ENCODE results near the gene MTX3.

Gene MTX3, protein sequence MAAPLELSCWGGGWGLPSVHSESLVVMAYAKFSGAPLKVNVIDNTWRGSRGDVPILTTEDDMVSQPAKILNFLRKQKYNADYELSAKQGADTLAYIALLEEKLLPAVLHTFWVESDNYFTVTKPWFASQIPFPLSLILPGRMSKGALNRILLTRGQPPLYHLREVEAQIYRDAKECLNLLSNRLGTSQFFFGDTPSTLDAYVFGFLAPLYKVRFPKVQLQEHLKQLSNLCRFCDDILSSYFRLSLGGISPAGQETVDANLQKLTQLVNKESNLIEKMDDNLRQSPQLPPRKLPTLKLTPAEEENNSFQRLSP

DNA sequence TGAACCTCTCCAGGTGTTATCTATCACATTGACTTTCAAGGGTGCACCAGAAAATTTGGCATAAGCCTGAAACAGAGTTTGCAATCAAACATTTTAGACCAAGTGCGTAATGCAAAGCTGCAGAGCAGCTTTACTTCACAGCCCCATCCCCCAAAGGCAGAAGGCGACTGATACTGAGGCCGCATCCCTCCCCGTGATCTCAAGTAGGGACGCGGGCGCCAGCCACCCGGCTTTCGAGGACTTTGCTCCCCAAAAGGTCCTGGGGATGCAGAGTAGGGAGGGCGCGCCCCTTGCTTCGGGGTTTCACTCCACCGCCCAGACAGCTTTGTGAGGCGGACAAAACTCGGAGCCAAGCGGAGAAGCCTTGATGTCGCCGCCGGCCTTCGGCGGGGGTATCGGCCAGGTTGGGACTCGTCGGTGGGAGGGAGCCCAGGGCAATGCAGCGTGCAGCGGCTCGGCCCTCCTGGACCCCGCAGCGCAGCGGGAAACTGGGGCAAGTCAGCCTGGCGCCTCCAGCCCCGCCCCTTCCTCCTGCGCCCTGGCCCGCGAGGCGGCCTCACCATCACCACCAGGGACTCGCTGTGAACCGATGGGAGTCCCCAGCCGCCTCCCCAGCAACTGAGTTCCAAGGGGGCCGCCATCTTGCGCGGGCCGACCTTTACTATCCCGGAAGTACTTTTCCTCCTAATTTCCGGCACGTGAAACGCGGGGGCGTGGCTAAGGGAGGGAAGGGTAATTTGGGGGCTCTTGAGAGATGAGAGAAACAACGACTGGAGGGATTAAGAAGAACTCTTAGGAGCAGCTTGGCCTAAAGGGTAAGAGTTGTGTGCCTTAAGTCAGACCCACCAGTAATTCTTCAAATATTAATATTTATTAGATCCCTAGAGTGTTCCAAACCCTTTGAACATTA is at the start of gene MTX3:
Gene MTX3, minus strand, starts transcription at position 665 of the 910 bp plus-strand sequence. Its CDS starts 24 bp downstream, at position 641.
- ATAC-seq, result peak; percentile 98
- TF ChIP-seq ZNF8 (CRISPR knock-in tag; IDR thresholded peaks at IDR 0.05) (no peak), CSDC2 (CRISPR knock-in tag; IDR thresholded peaks at IDR 0.05) (no peak), SNAI2 (CRISPR knock-in tag; IDR thresholded peaks at IDR 0.05) (peak; percentile 81; the same call in 1 of the 2 replicates), ZNF70 (CRISPR knock-in tag; IDR thresholded peaks at IDR 0.05) (0 out of 2 replicates have a peak, but pooled peaks have one; percentile 6), ISL1 (CRISPR knock-in tag; IDR thresholded peaks at IDR 0.05) (0 out of 2 replicates have a peak, but pooled peaks have one; percentile 23), ZFP3 (CRISPR knock-in tag; IDR thresholded peaks at IDR 0.05) (peak; percentile 11; the same call in 1 of the 2 replicates), TOX (CRISPR knock-in tag; IDR thresholded peaks at IDR 0.05; ENCODE audit: borderline replicate concordance) (0 out of 2 replicates have a peak, but pooled peaks have one; percentile 43), RARB (CRISPR knock-in tag; IDR thresholded peaks at IDR 0.05) (no peak), GLIS3 (CRISPR knock-in tag; IDR thresholded peaks at IDR 0.05) (no peak; the same call in 1 of the 2 replicates)
- TF ChIP-seq, protein P1, sequence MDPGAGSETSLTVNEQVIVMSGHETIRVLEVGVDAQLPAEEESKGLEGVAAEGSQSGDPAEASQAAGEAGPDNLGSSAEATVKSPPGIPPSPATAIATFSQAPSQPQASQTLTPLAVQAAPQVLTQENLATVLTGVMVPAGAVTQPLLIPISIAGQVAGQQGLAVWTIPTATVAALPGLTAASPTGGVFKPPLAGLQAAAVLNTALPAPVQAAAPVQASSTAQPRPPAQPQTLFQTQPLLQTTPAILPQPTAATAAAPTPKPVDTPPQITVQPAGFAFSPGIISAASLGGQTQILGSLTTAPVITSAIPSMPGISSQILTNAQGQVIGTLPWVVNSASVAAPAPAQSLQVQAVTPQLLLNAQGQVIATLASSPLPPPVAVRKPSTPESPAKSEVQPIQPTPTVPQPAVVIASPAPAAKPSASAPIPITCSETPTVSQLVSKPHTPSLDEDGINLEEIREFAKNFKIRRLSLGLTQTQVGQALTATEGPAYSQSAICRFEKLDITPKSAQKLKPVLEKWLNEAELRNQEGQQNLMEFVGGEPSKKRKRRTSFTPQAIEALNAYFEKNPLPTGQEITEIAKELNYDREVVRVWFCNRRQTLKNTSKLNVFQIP (CRISPR knock-in tag; IDR thresholded peaks at IDR 0.05; ENCODE audit: borderline replicate concordance, low read depth), result no peak
- TF ChIP-seq, protein P2, sequence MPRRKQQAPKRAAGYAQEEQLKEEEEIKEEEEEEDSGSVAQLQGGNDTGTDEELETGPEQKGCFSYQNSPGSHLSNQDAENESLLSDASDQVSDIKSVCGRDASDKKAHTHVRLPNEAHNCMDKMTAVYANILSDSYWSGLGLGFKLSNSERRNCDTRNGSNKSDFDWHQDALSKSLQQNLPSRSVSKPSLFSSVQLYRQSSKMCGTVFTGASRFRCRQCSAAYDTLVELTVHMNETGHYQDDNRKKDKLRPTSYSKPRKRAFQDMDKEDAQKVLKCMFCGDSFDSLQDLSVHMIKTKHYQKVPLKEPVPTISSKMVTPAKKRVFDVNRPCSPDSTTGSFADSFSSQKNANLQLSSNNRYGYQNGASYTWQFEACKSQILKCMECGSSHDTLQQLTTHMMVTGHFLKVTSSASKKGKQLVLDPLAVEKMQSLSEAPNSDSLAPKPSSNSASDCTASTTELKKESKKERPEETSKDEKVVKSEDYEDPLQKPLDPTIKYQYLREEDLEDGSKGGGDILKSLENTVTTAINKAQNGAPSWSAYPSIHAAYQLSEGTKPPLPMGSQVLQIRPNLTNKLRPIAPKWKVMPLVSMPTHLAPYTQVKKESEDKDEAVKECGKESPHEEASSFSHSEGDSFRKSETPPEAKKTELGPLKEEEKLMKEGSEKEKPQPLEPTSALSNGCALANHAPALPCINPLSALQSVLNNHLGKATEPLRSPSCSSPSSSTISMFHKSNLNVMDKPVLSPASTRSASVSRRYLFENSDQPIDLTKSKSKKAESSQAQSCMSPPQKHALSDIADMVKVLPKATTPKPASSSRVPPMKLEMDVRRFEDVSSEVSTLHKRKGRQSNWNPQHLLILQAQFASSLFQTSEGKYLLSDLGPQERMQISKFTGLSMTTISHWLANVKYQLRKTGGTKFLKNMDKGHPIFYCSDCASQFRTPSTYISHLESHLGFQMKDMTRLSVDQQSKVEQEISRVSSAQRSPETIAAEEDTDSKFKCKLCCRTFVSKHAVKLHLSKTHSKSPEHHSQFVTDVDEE (CRISPR knock-in tag; IDR thresholded peaks at IDR 0.05), result peak; percentile 69; the same call in 1 of the 2 replicates

DNA sequence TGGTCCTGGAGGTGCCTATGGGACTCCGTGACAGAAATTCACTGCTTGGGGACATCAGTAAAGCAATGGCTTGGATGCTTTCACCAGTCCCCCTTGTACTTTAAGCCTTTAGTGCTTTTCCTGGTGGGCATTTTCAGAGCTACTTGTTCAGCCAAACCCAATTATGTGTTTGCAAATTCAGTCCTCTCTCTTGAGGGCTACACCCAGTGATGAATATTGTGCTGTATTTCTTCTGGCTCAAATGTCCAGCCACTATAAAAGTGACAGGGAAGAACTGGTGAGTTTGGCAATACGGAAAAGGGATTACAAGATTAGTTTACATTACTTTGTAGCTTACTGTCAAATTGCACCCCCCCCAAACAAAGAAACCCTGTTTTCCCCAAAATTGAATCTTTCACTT is 48.6 kb upstream of the MTX3 start:
- ATAC-seq, result no peak
- TF ChIP-seq ZC3H10 (CRISPR knock-in tag; IDR thresholded peaks at IDR 0.05) (no peak), ZFP30 (CRISPR knock-in tag; IDR thresholded peaks at IDR 0.05) (no peak), CSDC2 (CRISPR knock-in tag; IDR thresholded peaks at IDR 0.05) (no peak), ARNTL (CRISPR knock-in tag; IDR thresholded peaks at IDR 0.05; ENCODE audit: borderline replicate concordance, low read depth) (no peak), OSR1 (CRISPR knock-in tag; IDR thresholded peaks at IDR 0.05) (no peak), RARB (CRISPR knock-in tag; IDR thresholded peaks at IDR 0.05) (no peak), ZNF565 (CRISPR knock-in tag; conservative IDR thresholded peaks at IDR 0.05; ENCODE audit: low read depth) (no peak), BACH2 (CRISPR knock-in tag; IDR thresholded peaks at IDR 0.05; ENCODE audit: borderline replicate concordance) (no peak), ZFP3 (CRISPR knock-in tag; IDR thresholded peaks at IDR 0.05) (no peak), ISL1 (CRISPR knock-in tag; IDR thresholded peaks at IDR 0.05) (no peak), ZNF8 (CRISPR knock-in tag; IDR thresholded peaks at IDR 0.05) (no peak), GLIS3 (CRISPR knock-in tag; IDR thresholded peaks at IDR 0.05) (no peak), SNAI2 (CRISPR knock-in tag; IDR thresholded peaks at IDR 0.05) (no peak)
- TF ChIP-seq, protein P3, sequence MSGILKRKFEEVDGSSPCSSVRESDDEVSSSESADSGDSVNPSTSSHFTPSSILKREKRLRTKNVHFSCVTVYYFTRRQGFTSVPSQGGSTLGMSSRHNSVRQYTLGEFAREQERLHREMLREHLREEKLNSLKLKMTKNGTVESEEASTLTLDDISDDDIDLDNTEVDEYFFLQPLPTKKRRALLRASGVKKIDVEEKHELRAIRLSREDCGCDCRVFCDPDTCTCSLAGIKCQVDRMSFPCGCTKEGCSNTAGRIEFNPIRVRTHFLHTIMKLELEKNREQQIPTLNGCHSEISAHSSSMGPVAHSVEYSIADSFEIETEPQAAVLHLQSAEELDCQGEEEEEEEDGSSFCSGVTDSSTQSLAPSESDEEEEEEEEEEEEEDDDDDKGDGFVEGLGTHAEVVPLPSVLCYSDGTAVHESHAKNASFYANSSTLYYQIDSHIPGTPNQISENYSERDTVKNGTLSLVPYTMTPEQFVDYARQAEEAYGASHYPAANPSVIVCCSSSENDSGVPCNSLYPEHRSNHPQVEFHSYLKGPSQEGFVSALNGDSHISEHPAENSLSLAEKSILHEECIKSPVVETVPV (CRISPR knock-in tag; IDR thresholded peaks at IDR 0.05), result no peak
- TF ChIP-seq, protein P2 (CRISPR knock-in tag; IDR thresholded peaks at IDR 0.05), result no peak
- TF ChIP-seq, protein P1 (CRISPR knock-in tag; IDR thresholded peaks at IDR 0.05; ENCODE audit: borderline replicate concordance, low read depth), result no peak
- TF ChIP-seq, protein P4, sequence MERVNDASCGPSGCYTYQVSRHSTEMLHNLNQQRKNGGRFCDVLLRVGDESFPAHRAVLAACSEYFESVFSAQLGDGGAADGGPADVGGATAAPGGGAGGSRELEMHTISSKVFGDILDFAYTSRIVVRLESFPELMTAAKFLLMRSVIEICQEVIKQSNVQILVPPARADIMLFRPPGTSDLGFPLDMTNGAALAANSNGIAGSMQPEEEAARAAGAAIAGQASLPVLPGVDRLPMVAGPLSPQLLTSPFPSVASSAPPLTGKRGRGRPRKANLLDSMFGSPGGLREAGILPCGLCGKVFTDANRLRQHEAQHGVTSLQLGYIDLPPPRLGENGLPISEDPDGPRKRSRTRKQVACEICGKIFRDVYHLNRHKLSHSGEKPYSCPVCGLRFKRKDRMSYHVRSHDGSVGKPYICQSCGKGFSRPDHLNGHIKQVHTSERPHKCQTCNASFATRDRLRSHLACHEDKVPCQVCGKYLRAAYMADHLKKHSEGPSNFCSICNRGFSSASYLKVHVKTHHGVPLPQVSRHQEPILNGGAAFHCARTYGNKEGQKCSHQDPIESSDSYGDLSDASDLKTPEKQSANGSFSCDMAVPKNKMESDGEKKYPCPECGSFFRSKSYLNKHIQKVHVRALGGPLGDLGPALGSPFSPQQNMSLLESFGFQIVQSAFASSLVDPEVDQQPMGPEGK (CRISPR knock-in tag; IDR thresholded peaks at IDR 0.05; ENCODE audit: borderline replicate concordance), result no peak
- TF ChIP-seq, protein P5, sequence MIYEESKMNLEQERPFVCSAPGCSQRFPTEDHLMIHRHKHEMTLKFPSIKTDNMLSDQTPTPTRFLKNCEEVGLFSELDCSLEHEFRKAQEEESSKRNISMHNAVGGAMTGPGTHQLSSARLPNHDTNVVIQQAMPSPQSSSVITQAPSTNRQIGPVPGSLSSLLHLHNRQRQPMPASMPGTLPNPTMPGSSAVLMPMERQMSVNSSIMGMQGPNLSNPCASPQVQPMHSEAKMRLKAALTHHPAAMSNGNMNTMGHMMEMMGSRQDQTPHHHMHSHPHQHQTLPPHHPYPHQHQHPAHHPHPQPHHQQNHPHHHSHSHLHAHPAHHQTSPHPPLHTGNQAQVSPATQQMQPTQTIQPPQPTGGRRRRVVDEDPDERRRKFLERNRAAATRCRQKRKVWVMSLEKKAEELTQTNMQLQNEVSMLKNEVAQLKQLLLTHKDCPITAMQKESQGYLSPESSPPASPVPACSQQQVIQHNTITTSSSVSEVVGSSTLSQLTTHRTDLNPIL (CRISPR knock-in tag; IDR thresholded peaks at IDR 0.05; ENCODE audit: low read depth), result no peak

Measured in SK-N-SH treated with all-trans-retinoic acid at 6 μM for 48 hours (cell line).